ENCODE data around the gene C1QTNF9. TPM values are rescaled to one million over a fixed set of nuclear protein-coding genes. Genes with fewer than 3 reads are reported as not detected.

Gene C1QTNF9
- total and polyA plus RNA-seq, 9 of the 15 experiments (the other 6 are each of a cell fraction or from before 2014, with no cell fraction given), result not detected

GRCh38 chr13:24280720-24281119 is 28.7 kb upstream of the C1QTNF9 start:
- H3K36me3 ChIP-seq (ENCODE audit: control insufficient read depth, insufficient read depth, low read length), result no peaks in the 10 kb centered on the region
- no peaks in the 10 kb centered on the region for H4K20me1 ChIP-seq (replicated peaks; ENCODE audit: control insufficient read depth, insufficient read depth, low read length)
- H3K9me1 ChIP-seq (ENCODE audit: control insufficient read depth, insufficient read depth, low read length), result no peaks in the 10 kb centered on the region
- no peak overlapping the region for H3K4me3 ChIP-seq
- no peak overlapping the region for H3K4me2 ChIP-seq (ENCODE audit: insufficient read depth, low read length)
- no peak for FAIRE-seq
- intact Hi-C loops (cut with micrococcal nuclease), result no loop called here
- no peak for DNase-seq (ENCODE audit: extremely low read depth in 1 of 4, low spot score in 3 of 4)
- no peaks in the 10 kb centered on the region for H3K79me2 ChIP-seq (ENCODE audit: control insufficient read depth, insufficient read depth, low read length)
- BruUV-seq (replicated peaks), result no TSS peak
- no peak overlapping the region for H2AFZ ChIP-seq (ENCODE audit: low read depth, low read length)
- ChIA-PET POLR2A (no interaction called here), CTCF (ENCODE audit: low intra/inter-chr PET ratio) (no interaction called here)
- no peaks in the 10 kb centered on the region for H3K4me1 ChIP-seq (replicated peaks in 1 of 2; ENCODE audit: control insufficient read depth in 2 of 2, insufficient read depth in 2 of 2, low read length in 2 of 2)
- TF ChIP-seq FOXA3 (CRISPR knock-in tag; conservative IDR thresholded peaks at IDR 0.05 in 1 of 2, IDR thresholded peaks at IDR 0.05 in 1 of 2) (no peak), SAP30 (IDR thresholded peaks at IDR 0.05; ENCODE audit: borderline replicate concordance, insufficient read depth, low read depth, low read length, poor library complexity, severe bottlenecking) (no peak), ZNF75A (CRISPR knock-in tag; IDR thresholded peaks at IDR 0.05) (no peak), MAFK (IDR thresholded peaks at IDR 0.05; ENCODE audit: low read length) (no peak), ZNF239 (CRISPR knock-in tag; IDR thresholded peaks at IDR 0.05) (no peak), MEF2A (IDR thresholded peaks at IDR 0.05; ENCODE audit: control insufficient read depth, low read depth, low read length) (no peak), IRF1 (CRISPR knock-in tag; IDR thresholded peaks at IDR 0.05; ENCODE audit: borderline replicate concordance) (no peak), HDAC8 (tag; IDR thresholded peaks at IDR 0.05) (no peak), TFAP4 (CRISPR knock-in tag; IDR thresholded peaks at IDR 0.05; ENCODE audit: borderline replicate concordance) (no peak), TAF15 (IDR thresholded peaks at IDR 0.05; ENCODE audit: low read depth, low read length) (no peak), SUPT5H (IDR thresholded peaks at IDR 0.05) (no peak), HINFP (tag; conservative IDR thresholded peaks at IDR 0.05; ENCODE audit: low read depth) (no peak)
- H3K27ac ChIP-seq (ENCODE audit: extremely low read depth, low read depth, low read length), result no peak overlapping the region
- H3K9me3 ChIP-seq (replicated peaks; ENCODE audit: control insufficient read depth, insufficient read depth, low read depth, low read length), result no peaks in the 10 kb centered on the region
- WGBS (ENCODE audit: insufficient coverage, low coverage, missing lambda C conversion rate), result 6% methylated on average over 5 of the region's 7 CpGs
- H3K27me3 ChIP-seq (ENCODE audit: control insufficient read depth in 2 of 2, insufficient read depth in 2 of 2, low read length in 2 of 2), result no peaks in the 10 kb centered on the region; a peak in 1 of 5 replicates
- in situ Hi-C loops (cut with MboI), result no loop called here
- ATAC-seq, result no peak
- no peak overlapping the region for H3K9ac ChIP-seq (ENCODE audit: insufficient read depth in 1 of 2, low read depth in 2 of 2, low read length in 2 of 2)
